Neutrophil (primary cell): ENCODE results near the gene ESPL1.

Experiments
- H3K27ac ChIP-seq: fragments of 200-600 bp; sonication (generic); 2 replicates; pipeline ENCODE4 v1.5.1; 2016; ENCODE audit warnings: mild to moderate bottlenecking, moderate library complexity
- H3K27me3 ChIP-seq: fragments of 200-600 bp; sonication (generic); 2 replicates; pipeline ENCODE4 v1.6.0; 2016; ENCODE audit warnings: mild to moderate bottlenecking
- H3K36me3 ChIP-seq: fragments of 200-600 bp; sonication (generic); 2 replicates; pipeline ENCODE4 v1.5.1; 2017
- H3K4me1 ChIP-seq, 2 experiments: fragments of 200-600 bp in 1 of 2; sonication (generic) in 1 of 2; 1 replicate in 1 of 2; 2 replicates in 1 of 2; pipeline versions ENCODE4 v1.5.1 to v1.6.1; 2013 to 2016; ENCODE audit warnings: low read depth in 1 of 2, low read length in 1 of 2, mild to moderate bottlenecking in 1 of 2, moderate library complexity in 1 of 2; ENCODE audit not compliant: control insufficient read depth in 1 of 2, insufficient read depth in 1 of 2
- H3K4me3 ChIP-seq, 2 experiments: fragments of 200-600 bp in 1 of 2; sonication (generic) in 1 of 2; 1 replicate in 1 of 2; 2 replicates in 1 of 2; pipeline ENCODE4 v1.5.1; 2013 to 2016; ENCODE audit warnings: low read depth in 1 of 2, low read length in 1 of 2, mild to moderate bottlenecking in 1 of 2, moderate library complexity in 1 of 2
- H3K9me3 ChIP-seq: fragments of 200-600 bp; sonication (generic); 2 replicates; pipeline ENCODE4 v1.5.1; 2016
- CTCF ChIP-seq: fragments of 200-600 bp; sonication (generic); IDR thresholded peaks from 2 replicates; pipeline ENCODE4 v1.5.1; 2016; ENCODE audit warnings: antibody characterized with exemption

The ESPL1 gene

DNA sequence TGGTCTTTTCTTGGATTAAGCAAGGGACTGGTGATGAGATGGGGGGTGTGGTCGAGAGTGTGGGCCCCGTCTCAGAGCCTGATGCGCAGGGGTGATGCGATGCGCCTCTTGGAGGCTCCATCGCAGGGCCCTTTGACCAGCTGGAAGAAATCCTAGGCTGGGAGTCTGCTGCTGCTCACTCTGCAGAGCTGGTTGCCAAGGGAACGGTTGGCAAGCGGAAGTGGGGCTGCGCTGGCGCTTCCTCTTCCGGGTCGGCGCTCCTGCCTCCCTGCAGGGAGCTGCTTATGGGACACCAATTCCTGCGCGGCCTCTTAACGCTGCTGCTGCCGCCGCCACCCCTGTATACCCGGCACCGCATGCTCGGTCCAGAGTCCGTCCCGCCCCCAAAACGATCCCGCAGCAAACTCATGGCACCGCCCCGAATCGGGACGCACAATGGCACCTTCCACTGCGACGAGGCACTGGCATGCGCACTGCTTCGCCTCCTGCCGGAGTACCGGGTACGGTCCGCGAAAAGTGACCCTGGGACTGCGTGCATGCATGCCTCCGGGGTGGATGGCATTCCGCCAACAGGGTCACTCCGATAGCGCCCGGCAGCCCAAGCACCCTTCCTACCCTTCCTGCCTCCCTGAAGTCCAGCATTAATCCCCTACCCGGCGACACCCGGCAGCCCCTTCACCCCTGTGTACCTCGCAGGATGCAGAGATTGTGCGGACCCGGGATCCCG, 31.5 kb downstream of the ESPL1 start, which contains the start of gene MYG1:
TSS of gene MYG1 (plus strand) at position 242 of the 727 bp plus-strand sequence. CDS start at position 285, 43 bp downstream.
- Histone ChIP-seq H3K27ac (peak within 1 kb of the TSS; percentile 85), H3K27me3 (no peaks in the 10 kb centered on the region), H3K9me3 (no peaks in the 10 kb centered on the region), H3K4me1 (peaks cover 52 to 55% of the 10 kb centered on the region in 2 experiments), H3K4me3 (peak within 1 kb of the TSS; percentile 85 to 96), H3K36me3 (peaks cover 19% of the 10 kb centered on the region)
- TF ChIP-seq CTCF, result peak; percentile 50

GRCh38 chr12:53300187-53300586, 32.1 kb downstream of the ESPL1 start:
- Histone ChIP-seq H3K27me3 (no peaks in the 10 kb centered on the region), H3K9me3 (no peaks in the 10 kb centered on the region), H3K4me1 (peaks cover 48 to 49% of the 10 kb centered on the region in 2 experiments), H3K4me3 (peak overlapping the region; percentile 85 to 96), H3K36me3 (peaks cover 21% of the 10 kb centered on the region), H3K27ac (peak overlapping the region; percentile 85)
- no peak for TF ChIP-seq CTCF

- Histone ChIP-seq H3K4me1 (peaks cover 24 to 27% of the 10 kb centered on the region in 2 experiments), H3K27ac (no peak overlapping the region), H3K4me3 (no peak overlapping the region), H3K9me3 (no peaks in the 10 kb centered on the region), H3K27me3 (no peaks in the 10 kb centered on the region), H3K36me3 (peaks cover 42% of the 10 kb centered on the region)
- TF ChIP-seq CTCF, result no peak
Measured at GRCh38 chr12:53302903-53303302, 34.8 kb downstream of the ESPL1 start.

- no peak overlapping the region for H3K4me3 ChIP-seq
- no peaks in the 10 kb centered on the region for H3K9me3 ChIP-seq
- H3K36me3 ChIP-seq, result peaks cover 64% of the 10 kb centered on the region
- H3K4me1 ChIP-seq, result no peaks in the 10 kb centered on the region
- no peaks in the 10 kb centered on the region for H3K27me3 ChIP-seq
- TF ChIP-seq CTCF, result no peak
- no peak overlapping the region for H3K27ac ChIP-seq
Measured at GRCh38 chr12:53306826-53307225, 38.7 kb downstream of the ESPL1 start.

- Histone ChIP-seq H3K4me3 (no peak overlapping the region), H3K9me3 (no peaks in the 10 kb centered on the region), H3K27me3 (no peaks in the 10 kb centered on the region), H3K27ac (no peak overlapping the region), H3K36me3 (peaks cover 55% of the 10 kb centered on the region), H3K4me1 (no peaks in the 10 kb centered on the region)
- TF ChIP-seq CTCF, result no peak
Measured at GRCh38 chr12:53308276-53308675, 40.2 kb downstream of the ESPL1 start.
